GM03348 (cell line): ENCODE data around the gene CAND1.

Experiments
- DNase-seq: peaks from one replicate; pipeline ENCODE4 v3.0.0; 2012; ENCODE audit warnings: low spot score

CAND1 gene

GRCh38 chr12:67344979-67345710 is 76.0 kb downstream of the CAND1 start:
- DNase-seq: no peak

DNA sequence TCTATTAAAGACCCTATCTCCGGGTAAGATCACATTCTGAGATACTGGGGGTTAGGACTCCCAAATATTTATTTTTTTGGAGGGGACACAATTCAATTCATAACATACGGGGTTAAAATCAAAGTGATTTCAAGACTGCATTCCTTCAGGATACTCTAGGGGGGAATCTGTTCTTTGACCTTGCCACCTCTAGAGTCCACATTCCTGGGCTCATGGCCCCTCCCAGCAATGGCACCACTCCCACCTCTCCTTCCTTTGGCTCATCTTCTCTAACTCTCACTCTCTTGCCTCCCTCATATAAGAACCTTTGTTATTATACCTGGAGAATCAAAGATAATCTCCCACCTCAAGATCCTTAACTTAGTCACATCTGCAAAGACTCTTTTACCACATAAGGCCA is 79.5 kb downstream of the CAND1 start:
- no peak for DNase-seq

GRCh38 chr12:67352682-67353081 is 83.5 kb downstream of the CAND1 start:
- DNase-seq: no peak

DNA sequence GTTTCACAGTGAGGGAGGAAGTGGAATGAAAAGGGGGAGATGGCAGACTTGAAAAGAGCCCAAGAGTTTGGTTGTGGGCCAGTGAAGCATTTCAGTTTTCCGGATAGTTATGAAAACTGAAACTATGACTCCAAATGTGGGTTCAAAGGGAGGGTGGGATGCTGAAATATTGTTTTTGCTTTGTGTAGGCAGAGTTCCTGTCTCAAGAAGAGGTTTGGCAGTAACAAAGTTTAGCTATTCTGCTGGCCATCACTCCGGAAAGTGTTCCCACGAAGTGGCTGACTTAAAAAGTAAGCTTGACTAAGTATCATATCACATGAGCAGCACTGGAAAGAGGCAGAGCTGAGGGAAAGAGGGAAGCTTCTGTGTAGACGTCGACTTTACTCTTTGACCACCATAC is 85.2 kb downstream of the CAND1 start:
- peak; percentile 19 for DNase-seq

- DNase-seq: peak; percentile 25
These were observed 85.8 kb downstream of the CAND1 start for GRCh38 chr12:67354966-67355365.

DNA sequence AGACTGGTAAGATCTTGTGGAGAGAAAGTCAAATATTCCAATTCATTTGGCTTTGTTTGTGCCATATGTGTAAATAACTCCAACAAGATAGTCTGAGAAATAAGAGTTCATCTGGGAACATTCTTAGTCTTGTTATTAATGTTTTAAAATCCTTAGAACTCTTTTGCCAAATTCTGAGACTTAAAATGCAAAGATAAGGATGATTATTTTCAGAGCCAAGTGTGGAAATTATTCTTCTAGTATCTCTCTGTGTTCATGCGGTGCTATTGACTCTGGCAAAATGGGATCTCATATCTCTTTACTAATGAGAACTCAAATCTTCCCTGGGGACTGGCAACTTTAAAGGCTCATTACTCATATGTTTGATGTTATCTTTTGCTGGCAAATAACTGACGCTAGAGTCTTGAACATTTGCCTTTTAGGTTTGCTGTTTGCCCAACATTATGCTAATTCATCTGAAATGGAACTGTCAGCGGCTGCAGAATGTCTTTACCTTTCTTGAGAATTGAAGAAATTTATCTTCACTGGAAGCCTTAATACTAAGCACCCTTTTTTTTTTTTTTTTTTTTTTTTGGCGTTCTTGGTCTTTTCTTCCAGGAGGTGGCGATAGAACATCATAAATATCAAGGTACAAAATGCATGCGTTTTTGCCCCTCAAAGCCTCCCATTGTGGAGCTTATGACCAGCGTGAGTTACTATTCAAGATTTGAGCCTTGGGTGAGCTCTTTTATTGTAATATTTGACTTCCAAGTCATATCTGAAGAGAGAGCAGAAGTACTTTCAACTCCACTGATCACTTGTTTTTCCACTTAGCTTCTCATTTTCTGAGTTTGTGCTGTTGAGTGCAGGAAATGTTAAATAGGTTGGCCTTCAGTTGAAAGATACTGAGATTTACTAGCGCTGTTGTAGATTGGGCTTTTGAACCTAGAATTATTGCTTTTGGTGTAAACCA is 86.5 kb downstream of the CAND1 start:
- DNase-seq: peak; percentile 39

- no peak for DNase-seq
These were observed 87.2 kb downstream of the CAND1 start for GRCh38 chr12:67356380-67356774.

- DNase-seq: no peak
These were observed 88.4 kb downstream of the CAND1 start for GRCh38 chr12:67357376-67358125.

- DNase-seq: peak; percentile 80
These were observed 89.7 kb downstream of the CAND1 start for GRCh38 chr12:67358781-67359338.

GRCh38 chr12:67362526-67362925 is 93.4 kb downstream of the CAND1 start:
- no peak for DNase-seq

DNA sequence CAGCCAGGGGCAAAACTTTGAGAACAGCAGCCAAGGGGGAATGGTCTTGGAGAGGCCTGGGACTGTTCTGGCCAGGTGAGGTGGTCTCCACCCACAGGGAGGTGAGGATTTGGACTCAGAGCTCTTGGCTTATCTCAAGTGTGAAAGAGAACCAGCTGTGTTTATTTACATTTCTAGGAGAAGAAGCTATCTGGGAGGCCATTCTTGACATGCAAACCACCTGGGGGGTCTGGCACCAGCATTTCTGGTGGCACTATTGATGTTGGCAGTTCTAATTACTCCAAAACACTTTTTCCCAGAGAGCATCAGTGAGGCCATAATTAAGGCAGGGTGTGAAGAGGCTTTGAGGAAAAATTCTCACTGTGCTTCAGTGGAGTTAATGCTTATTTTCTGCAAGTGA is 95.1 kb downstream of the CAND1 start:
- no peak for DNase-seq

DNA sequence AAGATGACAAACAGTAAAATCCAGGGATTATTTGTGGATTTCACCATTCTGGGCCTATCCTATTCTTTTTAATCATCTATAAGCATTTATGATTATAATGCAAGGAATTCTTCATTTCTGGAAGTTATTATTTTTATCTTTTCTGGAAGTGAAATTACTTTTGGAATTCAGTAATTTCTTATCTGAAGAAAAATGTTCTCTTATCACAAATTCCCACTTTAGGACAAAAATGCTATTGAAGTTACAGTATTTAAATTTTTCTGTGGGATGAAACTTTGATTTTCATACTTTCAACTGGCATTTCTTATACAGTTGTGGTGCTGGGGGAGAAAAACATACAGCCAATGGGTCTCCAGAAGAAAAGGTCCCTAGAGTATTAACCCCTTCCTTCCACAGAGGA is 96.0 kb downstream of the CAND1 start:
- DNase-seq: no peak

DNA sequence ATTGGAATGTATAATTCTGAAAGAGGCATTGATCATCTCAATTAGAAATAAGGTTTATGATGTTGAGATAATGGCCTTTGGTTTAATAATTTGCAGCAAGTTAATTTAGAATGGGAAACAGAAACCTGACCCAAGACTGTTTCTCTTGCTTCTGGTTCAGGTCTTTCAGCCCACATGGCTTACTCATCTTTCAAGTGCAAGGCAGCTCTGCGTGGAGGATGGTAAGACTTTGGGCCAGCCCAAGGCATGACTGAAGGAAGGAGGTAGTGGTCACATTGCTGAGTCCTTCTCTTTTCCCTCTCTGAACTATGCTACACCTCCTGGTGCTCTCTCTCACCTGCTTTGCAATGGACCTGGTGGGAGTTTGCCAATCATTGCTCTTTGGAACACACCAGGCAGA is 98.7 kb downstream of the CAND1 start:
- no peak for DNase-seq
